RWPE1 (cell line): ENCODE results near the gene PCLO.
"Not testable (repeated sequence)": the region's sequence is repeated elsewhere in the genome, so short reads cannot be mapped to it uniquely, and the experiment has no call there.

Experiments
- CTCF ChIA-PET: fragments of 350-600 bp; sonication (Branson Sonifier 250); formaldehyde crosslinking; extraction: SDS; loops from one replicate; lab custom pipeline; 2021; lab: Yijun Ruan, JAX
- POLR2A ChIA-PET: fragments of 400-600 bp; formaldehyde crosslinking; extraction: SDS; loops from one replicate; lab custom pipeline; 2020; ENCODE audit warnings: antibody characterized with exemption; ENCODE audit not compliant: low non-redundant PET; lab: Yijun Ruan, JAX
- DNase-seq: peaks from one replicate; pipeline ENCODE4 v3.0.0; 2012; ENCODE audit warnings: low spot score
- H3K27ac ChIP-seq: fragments of 450-650 bp; 2 replicates; pipeline ENCODE4 v1.5.1; 2017
- CTCF ChIP-seq: fragments of 450-650 bp; conservative IDR thresholded peaks from 2 replicates; pipeline ENCODE4 v1.5.1; 2017; ENCODE audit warnings: low read depth, mild to moderate bottlenecking

Gene PCLO

DNA sequence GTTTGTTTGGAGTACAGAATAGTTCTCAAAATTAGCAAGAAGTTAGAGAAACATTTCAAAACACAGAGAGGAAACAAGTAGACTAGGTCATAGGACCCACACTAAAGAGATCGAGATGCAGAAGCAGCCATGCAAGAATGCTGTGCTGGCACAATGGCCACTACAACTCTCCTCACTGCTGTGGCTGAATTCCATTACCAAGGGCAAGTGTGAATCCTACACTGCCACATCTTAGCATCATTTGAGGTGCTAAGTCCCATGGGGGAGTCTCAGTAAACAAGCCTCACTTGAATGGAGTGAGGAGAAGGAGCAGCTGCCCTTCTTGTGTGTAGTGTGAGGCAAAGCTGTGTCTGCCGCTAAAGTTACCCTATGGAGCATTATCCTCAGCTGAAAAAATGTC, 56.7 kb downstream of the PCLO start:
- H3K27ac ChIP-seq, result no peak overlapping the region
- no peak for DNase-seq
- no peak for TF ChIP-seq CTCF
- ChIA-PET CTCF (no interaction called here), POLR2A (no interaction called here)

DNA sequence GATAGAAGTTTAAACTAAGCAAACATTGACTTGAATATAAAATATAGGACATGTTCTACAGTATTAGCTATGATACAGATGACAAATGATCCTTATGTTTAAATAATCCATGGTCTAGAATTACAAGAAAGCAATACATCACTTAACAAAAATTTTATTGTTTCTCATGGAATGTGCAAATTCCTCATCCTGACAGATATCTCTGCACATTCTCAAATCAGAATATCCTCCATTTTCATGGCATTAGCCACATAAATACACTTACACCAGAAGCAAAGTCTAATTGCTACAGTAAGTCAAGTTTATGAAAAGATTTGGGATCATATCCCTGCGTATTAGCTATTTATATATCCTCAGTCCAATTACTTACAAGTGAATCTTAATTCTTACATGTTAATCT, 57.6 kb downstream of the PCLO start:
- TF ChIP-seq CTCF, result no peak
- POLR2A ChIA-PET, result no interaction called here
- no peak for DNase-seq
- no peak overlapping the region for H3K27ac ChIP-seq
- CTCF ChIA-PET, result no interaction called here

GRCh38 chr7:83101530-83101929, 61.2 kb downstream of the PCLO start:
- no peak overlapping the region for H3K27ac ChIP-seq
- POLR2A ChIA-PET, result no interaction called here
- no peak for TF ChIP-seq CTCF
- CTCF ChIA-PET, result interaction anchor here (0.5 kb wide), 1 partner anchor 162 kb away, joined by 4 read pairs; no protein-coding TSS in a partner anchor
- no peak for DNase-seq

DNA sequence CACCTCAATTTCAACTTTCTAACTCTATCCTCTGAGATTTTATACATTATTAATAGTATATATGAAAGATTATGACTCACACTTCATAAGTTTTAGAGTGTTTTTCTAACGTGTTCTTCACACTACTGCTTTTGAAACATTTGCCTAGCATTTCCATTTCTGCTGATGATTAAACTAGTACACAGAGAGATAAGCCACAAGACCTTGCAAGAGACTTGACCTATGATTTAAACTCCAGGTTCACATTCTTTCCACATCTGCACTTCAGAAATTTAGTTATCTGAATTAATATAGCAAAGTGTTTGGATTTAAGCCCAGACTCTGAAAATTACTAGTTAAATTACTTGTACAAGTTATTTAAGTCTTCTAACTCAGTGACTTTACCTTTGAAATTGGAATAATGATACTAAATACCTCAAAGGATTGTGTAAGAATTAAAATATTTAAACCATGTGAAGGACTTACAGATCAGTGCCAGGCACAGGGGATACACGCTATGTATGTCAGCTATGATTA, 66.6 kb downstream of the PCLO start:
- CTCF ChIA-PET, result no interaction called here
- DNase-seq, result no peak
- TF ChIP-seq CTCF, result no peak
- POLR2A ChIA-PET, result no interaction called here
- no peak overlapping the region for H3K27ac ChIP-seq

GRCh38 chr7:83085299-83085698, 77.4 kb downstream of the PCLO start:
- TF ChIP-seq CTCF, result no peak
- H3K27ac ChIP-seq, result no peak overlapping the region
- no peak for DNase-seq
- ChIA-PET CTCF (no interaction called here), POLR2A (no interaction called here)

- POLR2A ChIA-PET, DNase-seq, H3K27ac ChIP-seq: not testable (repeated sequence)
- CTCF ChIA-PET, result interaction anchor here (0.7 kb wide), 1 partner anchor 31 kb away, joined by 6 read pairs; no protein-coding TSS in a partner anchor
These were observed 82.8 kb downstream of the PCLO start for GRCh38 chr7:83079879-83080278.

GRCh38 chr7:83077328-83077727, 85.4 kb downstream of the PCLO start:
- CTCF ChIA-PET, result interaction anchor here (0.6 kb wide), 1 partner anchor 81 kb away, joined by 3 read pairs; no protein-coding TSS in a partner anchor

More at GRCh38 chr7:83077328-83077727, 85.4 kb downstream of the PCLO start:
- POLR2A ChIA-PET, result no interaction called here
- TF ChIP-seq CTCF, result no peak
- no peak for DNase-seq
- no peak overlapping the region for H3K27ac ChIP-seq
